ENCODE measurements around the gene TTI1. TPM values are rescaled to one million over a fixed set of nuclear protein-coding genes. Genes with fewer than 3 reads are reported as not detected.

Gene TTI1
- polyA plus RNA-seq, 3 donors = 6.4 to 9.1 (median 8.8) TPM

- no peak overlapping the region for H3K4me3 Mint-ChIP-seq
- Histone ChIP-seq H3K4me2 (replicated peaks; ENCODE audit: extremely low read depth, low read length, poor library complexity, severe bottlenecking) (no peak overlapping the region), H3K4me3 (replicated peaks in 1 of 3; ENCODE audit: low read depth in 2 of 3, low read length in 3 of 3) (no peak overlapping the region), H3K9me3 (replicated peaks in 1 of 2; ENCODE audit: control insufficient read depth in 1 of 2, insufficient read depth in 1 of 2, low read length in 2 of 2) (peaks cover 0 to 3% of the 10 kb centered on the region in 2 donors), H2AFZ (ENCODE audit: insufficient read depth, low read depth, low read length, poor library complexity, severe bottlenecking) (no peak overlapping the region), H3K4me1 (ENCODE audit: control insufficient read depth in 1 of 2, insufficient read depth in 2 of 2, low read length in 2 of 2) (no peaks in the 10 kb centered on the region), H3K27ac (ENCODE audit: low read depth in 1 of 2, low read length in 2 of 2) (no peak overlapping the region), H3K9ac (ENCODE audit: insufficient read depth, low read length, poor library complexity, severe bottlenecking) (no peak overlapping the region), H3K79me2 (ENCODE audit: insufficient read depth, low read length) (no peaks in the 10 kb centered on the region), H3K36me3 (replicated peaks in 1 of 2; ENCODE audit: control insufficient read depth in 1 of 2, insufficient read depth in 2 of 2, low read length in 2 of 2) (no peaks in the 10 kb centered on the region), H3K27me3 (ENCODE audit: control insufficient read depth in 2 of 2, insufficient read depth in 2 of 2, low read length in 2 of 2) (peaks cover 0 to 2% of the 10 kb centered on the region in 2 donors), H4K20me1 (ENCODE audit: insufficient read depth, low read length) (no peaks in the 10 kb centered on the region)
- H3K36me3 Mint-ChIP-seq = peaks cover 0 to 6% of the 10 kb centered on the region in 2 donors
- H3K9me3 Mint-ChIP-seq = peaks cover 4 to 10% (median 6%) of the 10 kb centered on the region in 7 donors
- intact Hi-C loops (cut with micrococcal nuclease) = no loop called here
- no peak overlapping the region for H3K27ac Mint-ChIP-seq
- WGBS (ENCODE audit: insufficient coverage) = 98% methylated on average over 7 of the region's 12 CpGs
- H3K4me1 Mint-ChIP-seq = no peaks in the 10 kb centered on the region
- no peak for TF ChIP-seq CTCF (IDR thresholded peaks at IDR 0.05)
- no peak for DNase-seq
- H3K27me3 Mint-ChIP-seq (ENCODE audit: low read depth in 3 of 3) = peaks cover 7 to 13% (median 9%) of the 10 kb centered on the region in 3 donors
Measured at GRCh38 chr20:37973059-37973910, 60.0 kb downstream of the TTI1 start.

GRCh38 chr20:37972256-37973058 lies 60.8 kb downstream of the TTI1 start:
- 92% methylated on average over 5 of the region's 7 CpGs for WGBS (ENCODE audit: insufficient coverage)
- intact Hi-C loops (cut with micrococcal nuclease) = no loop called here
- Histone ChIP-seq H3K4me2 (replicated peaks; ENCODE audit: extremely low read depth, low read length, poor library complexity, severe bottlenecking) (no peak overlapping the region), H3K36me3 (replicated peaks in 1 of 2; ENCODE audit: control insufficient read depth in 1 of 2, insufficient read depth in 2 of 2, low read length in 2 of 2) (no peaks in the 10 kb centered on the region), H3K27ac (ENCODE audit: low read depth in 1 of 2, low read length in 2 of 2) (no peak overlapping the region), H3K79me2 (ENCODE audit: insufficient read depth, low read length) (no peaks in the 10 kb centered on the region), H3K4me3 (replicated peaks in 1 of 3; ENCODE audit: low read depth in 2 of 3, low read length in 3 of 3) (no peak overlapping the region), H4K20me1 (ENCODE audit: insufficient read depth, low read length) (no peaks in the 10 kb centered on the region), H3K9me3 (replicated peaks in 1 of 2; ENCODE audit: control insufficient read depth in 1 of 2, insufficient read depth in 1 of 2, low read length in 2 of 2) (peaks cover 0 to 3% of the 10 kb centered on the region in 2 donors), H3K9ac (ENCODE audit: insufficient read depth, low read length, poor library complexity, severe bottlenecking) (no peak overlapping the region), H3K27me3 (ENCODE audit: control insufficient read depth in 2 of 2, insufficient read depth in 2 of 2, low read length in 2 of 2) (no peaks in the 10 kb centered on the region), H3K4me1 (ENCODE audit: control insufficient read depth in 1 of 2, insufficient read depth in 2 of 2, low read length in 2 of 2) (no peaks in the 10 kb centered on the region), H2AFZ (ENCODE audit: insufficient read depth, low read depth, low read length, poor library complexity, severe bottlenecking) (no peak overlapping the region)
- Mint-ChIP-seq H3K36me3 (peaks cover 0 to 6% of the 10 kb centered on the region in 2 donors), H3K4me3 (no peak overlapping the region), H3K27me3 (ENCODE audit: low read depth in 3 of 3) (peaks cover 4 to 10% (median 7%) of the 10 kb centered on the region in 3 donors), H3K4me1 (no peaks in the 10 kb centered on the region), H3K9me3 (peaks cover 8 to 14% (median 12%) of the 10 kb centered on the region in 7 donors), H3K27ac (no peak overlapping the region)
- DNase-seq = no peak
- no peak for TF ChIP-seq CTCF (IDR thresholded peaks at IDR 0.05)
